OCI-LY7 (cell line): ENCODE data around the gene METRN. TPM values are rescaled to one million over a fixed set of nuclear protein-coding genes. Genes with fewer than 3 reads are reported as not detected.

Experiments used
- BruUV-seq: library from RNA; stranded (reverse); fragments of 400-500 nt; replicated peaks from 2 replicates; lab custom pipeline; 2021; lab: Mats Ljungman, UMichigan
- CTCF ChIA-PET: fragments of 300-600 bp; sonication (Branson Sonifier 250); formaldehyde crosslinking; loops from one replicate; lab custom pipeline; 2022; ENCODE audit warnings: antibody characterized with exemption; ENCODE audit not compliant: unreplicated experiment; lab: Charles Lee
- POLR2A ChIA-PET: fragments of 300-600 bp; sonication (Branson Sonifier 250); formaldehyde crosslinking; loops from one replicate; lab custom pipeline; 2022; ENCODE audit warnings: antibody characterized with exemption; lab: Charles Lee
- DNase-seq: peaks from one replicate; pipeline ENCODE4 v3.0.0-alpha.2; 2015; ENCODE audit warnings: low spot score
- H2AFZ ChIP-seq: fragments of 200-600 bp; sonication (generic), shearing (Covaris generic); 2 replicates; pipeline ENCODE4 v1.6.1; 2014; ENCODE audit warnings: mild to moderate bottlenecking, antibody characterized with exemption, low read length, moderate library complexity
- H3K27ac ChIP-seq: fragments of 200-600 bp; sonication (generic); 2 replicates; pipeline ENCODE4 v1.5.1; 2014; ENCODE audit warnings: mixed run types, low read depth, mild to moderate bottlenecking, moderate library complexity, low read length, inconsistent platforms; ENCODE audit not compliant: poor library complexity, severe bottlenecking
- H3K36me3 ChIP-seq: fragments of 200-600 bp; sonication (generic); 2 replicates; pipeline ENCODE4 v1.6.1; 2014; ENCODE audit warnings: mild to moderate bottlenecking, antibody characterized with exemption, low read length, moderate library complexity, mixed read lengths; ENCODE audit not compliant: insufficient read depth
- H3K4me1 ChIP-seq: fragments of 200-600 bp; sonication (generic); 2 replicates; pipeline ENCODE4 v1.5.1; 2014; ENCODE audit warnings: mild to moderate bottlenecking, low read length; ENCODE audit not compliant: insufficient read depth, poor library complexity, severe bottlenecking
- H3K4me2 ChIP-seq: fragments of 200-600 bp; sonication (generic); 2 replicates; pipeline ENCODE4 v1.6.1; 2014; ENCODE audit warnings: mild to moderate bottlenecking, low read length
- H3K4me3 ChIP-seq: fragments of 200-600 bp; sonication (generic); 2 replicates; pipeline ENCODE4 v1.5.1; 2014; ENCODE audit warnings: mild to moderate bottlenecking, low read depth, low read length; ENCODE audit not compliant: poor library complexity, severe bottlenecking
- H3K79me2 ChIP-seq: fragments of 200-600 bp; sonication (generic); 2 replicates; pipeline ENCODE4 v1.6.1; 2016; ENCODE audit warnings: low read depth, mild to moderate bottlenecking, low read length, moderate library complexity, mixed read lengths; ENCODE audit not compliant: insufficient read depth
- H3K9me2 ChIP-seq: fragments of 200-600 bp; sonication (generic); 2 replicates; pipeline ENCODE4 v1.6.1; 2016; ENCODE audit warnings: mild to moderate bottlenecking, low read length, mixed read lengths; ENCODE audit not compliant: insufficient read depth
- H3K9me3 ChIP-seq: fragments of 200-600 bp; sonication (generic); 2 replicates; pipeline ENCODE4 v1.6.1; 2014; ENCODE audit warnings: mild to moderate bottlenecking, mixed run types, low read length, mixed read lengths
- H4K20me1 ChIP-seq: fragments of 200-600 bp; sonication (generic); 2 replicates; pipeline ENCODE4 v1.6.1; 2014; ENCODE audit warnings: mild to moderate bottlenecking, antibody characterized with exemption, low read length, moderate library complexity, mixed read lengths; ENCODE audit not compliant: insufficient read depth
- CTCF ChIP-seq: fragments of 200-600 bp; sonication (generic); conservative IDR thresholded peaks from 2 replicates; pipeline ENCODE4 v1.5.1; 2014; ENCODE audit warnings: mild to moderate bottlenecking, antibody characterized with exemption, low read length, moderate library complexity, mixed read lengths
- EZH2phosphoT487 ChIP-seq: fragments of 200-600 bp; sonication (generic); IDR thresholded peaks from 2 replicates; pipeline ENCODE4 v1.6.1; 2018; ENCODE audit warnings: low read depth, borderline replicate concordance, mild to moderate bottlenecking, mixed run types, antibody characterized with exemption, low read length, moderate library complexity, mixed read lengths
- intact Hi-C: fragments of 100-400 bp; cut with micrococcal nuclease; formaldehyde crosslinking; loops from one replicate; pipeline ENCODE4 v1.10.0; 2022; ENCODE audit not compliant: unreplicated experiment
- total RNA-seq, 2 experiments: library from RNA; depleted of rRNA in 1 of 2; stranded (reverse); fragments of >200 nt in 1 of 2; shearing (Covaris generic) in 1 of 2; gene quantifications; 2 replicates each; pipeline ENCODE4 v1.2.3, GENCODE V29; 2014 to 2022

Gene METRN
- total RNA-seq, 2 experiments from 2014 or later = 14.4 to 15.9 TPM

DNA sequence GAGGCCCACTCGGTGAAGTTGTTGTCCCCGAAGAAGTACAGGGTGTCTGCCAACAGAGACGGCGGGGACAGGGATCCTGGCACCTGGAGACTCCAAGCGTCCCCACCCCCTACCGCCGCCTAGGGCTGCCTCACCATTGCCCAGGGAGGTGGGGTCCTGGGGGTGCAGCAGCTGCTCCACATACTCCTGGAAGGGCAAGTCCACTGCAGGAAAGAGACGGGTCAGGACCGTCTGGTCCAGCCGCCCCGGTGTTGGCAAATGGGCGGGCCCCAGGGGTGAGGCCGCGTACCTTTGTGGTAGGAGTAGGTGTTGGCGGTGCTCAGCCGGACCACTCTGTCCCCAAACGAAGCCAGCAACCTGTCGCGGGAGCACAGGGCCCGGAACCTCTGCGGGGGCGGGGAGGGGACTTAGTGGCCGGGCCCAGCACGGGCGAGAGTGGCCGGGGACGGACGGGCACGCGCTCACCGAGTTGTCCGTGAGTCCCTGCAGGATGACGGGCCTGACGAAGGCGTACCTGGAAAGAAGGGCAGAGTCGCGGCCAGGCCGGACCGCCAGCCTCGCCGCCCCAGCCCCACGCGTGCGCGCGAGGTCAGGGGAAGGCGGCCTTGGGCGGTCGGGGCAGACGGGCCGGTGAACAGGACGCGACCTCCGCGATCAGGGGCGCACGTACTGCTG is 31.4 kb upstream of the METRN start:
- H3K4me2 ChIP-seq = peak overlapping the region; percentile 96
- ChIA-PET CTCF (no interaction called here), POLR2A (no interaction called here)
- peaks cover 25% of the 10 kb centered on the region; the same call in 1 of the 2 replicates for H3K79me2 ChIP-seq
- H3K4me3 ChIP-seq = peak overlapping the region; percentile 83
- DNase-seq = no peak
- H3K9me2 ChIP-seq = no peaks in the 10 kb centered on the region
- no peak for TF ChIP-seq EZH2phosphoT487
- TF ChIP-seq CTCF = no peak
- intact Hi-C loops = loop anchor here (5.0 kb wide), 1 partner anchor 39 kb away; the partner anchor contains the start of gene ANTKMT
- H3K4me1 ChIP-seq = peaks cover 34% of the 10 kb centered on the region
- H3K36me3 ChIP-seq = peaks cover 46% of the 10 kb centered on the region
- H3K9me3 ChIP-seq = no peaks in the 10 kb centered on the region
- peak overlapping the region; percentile 33 for H3K27ac ChIP-seq
- no TSS peak for BruUV-seq
- H4K20me1 ChIP-seq = peaks cover 5% of the 10 kb centered on the region; the same call in 1 of the 2 replicates
- H2AFZ ChIP-seq = no peak overlapping the region

- TF ChIP-seq CTCF (no peak), EZH2phosphoT487 (no peak)
- peak within 1 kb of the TSS; percentile 83 for H3K4me3 ChIP-seq
- no peak within 1 kb of the TSS for H2AFZ ChIP-seq
- peak within 1 kb of the TSS; percentile 33 for H3K27ac ChIP-seq
- intact Hi-C loops = loop anchor here (5.0 kb wide), 1 partner anchor 38 kb away; the partner anchor contains the start of gene ANTKMT
- H3K9me3 ChIP-seq = no peaks in the 10 kb centered on the region
- H4K20me1 ChIP-seq = 0 out of 2 replicates have a peak, but pooled peaks cover 5% of the 10 kb centered on the region
- DNase-seq = peak; percentile 97
- CTCF ChIA-PET = no interaction called here
- peaks cover 46% of the 10 kb centered on the region for H3K36me3 ChIP-seq
- POLR2A ChIA-PET = no interaction called here
- peak within 1 kb of the TSS; percentile 96 for H3K4me2 ChIP-seq
- H3K79me2 ChIP-seq = peaks cover 27% of the 10 kb centered on the region; the same call in 1 of the 2 replicates
- H3K4me1 ChIP-seq = peaks cover 36% of the 10 kb centered on the region
- no peaks in the 10 kb centered on the region for H3K9me2 ChIP-seq
- no TSS peak for BruUV-seq
These were observed 30.7 kb upstream of the METRN start, which contains the start of gene JMJD8 for GRCh38 chr16:684071-684794. Gene JMJD8 (minus strand): TSS chr16:684334. CDS start chr16:684319, 15 bp downstream.
